ENCODE measurements around the gene CFD.

The CFD gene

DNA sequence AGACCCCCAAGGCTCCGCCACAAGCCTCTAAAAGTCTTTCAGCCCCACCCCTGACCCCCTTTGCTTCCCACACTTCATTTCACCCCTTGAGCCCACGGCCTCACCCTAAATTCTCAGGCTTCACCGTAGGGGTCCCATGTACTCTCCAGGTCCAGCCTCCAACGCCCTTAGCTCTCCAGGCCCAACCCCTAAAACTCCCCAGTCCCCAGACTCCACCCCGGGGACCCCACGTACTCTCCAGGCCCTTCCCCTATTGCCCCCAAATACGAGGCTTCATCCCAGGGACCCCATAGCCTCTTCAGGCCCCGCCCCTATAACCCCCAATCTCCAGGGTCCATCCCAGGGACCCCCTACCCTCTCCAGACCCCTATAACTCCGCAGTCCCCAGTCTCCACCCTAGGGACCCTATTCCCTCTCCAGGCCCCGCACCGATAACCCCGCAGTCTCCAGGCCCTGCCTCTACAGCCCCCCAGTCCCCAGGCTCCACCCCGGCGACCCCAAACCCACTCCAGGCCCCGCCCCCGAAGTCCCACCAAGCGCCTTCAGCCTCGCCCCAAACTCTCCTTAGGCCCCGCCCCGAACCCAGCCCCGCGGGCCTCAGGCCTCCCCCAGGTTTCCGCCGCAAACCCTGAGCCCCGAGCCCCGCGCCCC, 32.9 kb downstream of the CFD start:
- DNase-seq = no peak

DNA sequence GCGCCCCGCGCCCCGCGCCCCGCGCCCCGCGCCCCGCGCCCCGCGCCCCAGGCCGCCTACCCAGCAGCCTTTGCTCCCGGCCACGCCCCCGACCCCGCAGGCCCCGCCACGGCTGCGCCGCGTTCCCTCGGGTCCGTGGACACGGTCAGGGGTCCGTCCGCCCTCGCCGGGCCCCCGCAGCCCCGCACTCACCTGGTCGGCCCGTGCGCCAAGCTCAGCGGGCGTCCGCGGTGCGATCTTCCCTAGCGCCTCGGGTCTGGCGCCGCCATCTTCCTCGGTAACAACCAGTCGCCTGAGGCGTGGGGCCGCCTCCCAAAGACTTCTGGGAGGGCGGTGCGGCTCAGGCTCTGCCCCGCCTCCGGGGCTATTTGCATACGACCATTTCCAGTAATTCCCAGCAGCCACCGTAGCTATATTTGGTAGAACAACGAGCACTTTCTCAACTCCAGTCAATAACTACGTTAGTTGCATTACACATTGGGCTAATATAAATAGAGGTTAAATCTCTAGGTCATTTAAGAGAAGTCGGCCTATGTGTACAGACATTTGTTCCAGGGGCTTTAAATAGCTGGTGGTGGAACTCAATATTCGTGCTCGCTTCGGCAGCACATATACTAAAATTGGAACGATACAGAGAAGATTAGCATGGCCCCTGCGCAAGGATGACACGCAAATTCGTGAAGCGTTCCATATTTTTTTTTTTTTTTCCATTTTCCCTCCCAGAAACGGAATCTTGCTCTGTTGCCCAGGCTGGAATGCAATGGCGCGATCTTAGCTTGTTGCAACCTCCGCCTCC, 33.6 kb downstream of the CFD start, which contains the start of the genes MED16 and RNU6-9:
MED16 (minus strand) TSS at position 294 of the 796 bp plus-strand sequence. CDS start 2,056 bp downstream, outside the sequence.
RNU6-9 (plus strand) TSS at position 591 of the 796 bp plus-strand sequence.
- DNase-seq = peak; percentile 92

DNA sequence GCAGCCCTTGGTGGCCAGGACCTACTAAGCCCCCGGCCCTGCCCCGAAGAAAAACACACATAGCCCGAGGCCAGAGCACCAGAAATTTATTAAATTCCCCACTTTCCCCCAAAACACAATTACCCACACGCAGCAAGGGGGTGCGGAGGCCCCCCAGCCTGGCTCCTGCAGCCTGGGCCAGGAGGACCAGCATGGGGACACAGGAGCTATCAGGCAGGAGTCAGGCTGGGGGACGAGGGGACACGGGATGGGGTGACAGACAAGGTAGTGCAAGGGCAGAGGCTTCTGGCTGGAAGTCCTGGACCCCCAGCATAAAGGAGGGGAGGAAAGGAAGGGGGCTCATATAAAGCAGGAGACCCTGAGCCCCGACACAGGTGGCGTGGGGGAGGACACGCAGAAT, 37.0 kb downstream of the CFD start:
- no peak for DNase-seq

DNA sequence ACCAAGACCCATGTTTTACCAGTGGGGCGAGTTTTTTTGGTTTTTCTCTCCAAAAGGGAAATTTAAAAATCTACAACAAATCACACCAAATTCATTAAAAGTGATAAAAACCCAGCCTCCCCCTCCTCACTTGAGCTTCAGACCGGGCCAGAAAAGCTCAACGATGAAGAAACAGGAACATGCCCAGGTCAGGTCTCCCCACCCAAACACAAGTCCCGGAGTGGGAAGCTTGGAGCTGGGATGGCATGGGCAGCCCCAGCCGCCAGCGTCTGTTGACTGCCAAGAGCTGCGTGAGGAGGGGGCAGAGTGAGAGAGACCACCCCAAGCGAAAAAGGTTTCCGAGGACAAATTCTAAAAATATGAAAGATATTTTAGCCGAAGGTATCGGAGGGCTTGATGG, 37.5 kb downstream of the CFD start:
- no peak for DNase-seq

DNA sequence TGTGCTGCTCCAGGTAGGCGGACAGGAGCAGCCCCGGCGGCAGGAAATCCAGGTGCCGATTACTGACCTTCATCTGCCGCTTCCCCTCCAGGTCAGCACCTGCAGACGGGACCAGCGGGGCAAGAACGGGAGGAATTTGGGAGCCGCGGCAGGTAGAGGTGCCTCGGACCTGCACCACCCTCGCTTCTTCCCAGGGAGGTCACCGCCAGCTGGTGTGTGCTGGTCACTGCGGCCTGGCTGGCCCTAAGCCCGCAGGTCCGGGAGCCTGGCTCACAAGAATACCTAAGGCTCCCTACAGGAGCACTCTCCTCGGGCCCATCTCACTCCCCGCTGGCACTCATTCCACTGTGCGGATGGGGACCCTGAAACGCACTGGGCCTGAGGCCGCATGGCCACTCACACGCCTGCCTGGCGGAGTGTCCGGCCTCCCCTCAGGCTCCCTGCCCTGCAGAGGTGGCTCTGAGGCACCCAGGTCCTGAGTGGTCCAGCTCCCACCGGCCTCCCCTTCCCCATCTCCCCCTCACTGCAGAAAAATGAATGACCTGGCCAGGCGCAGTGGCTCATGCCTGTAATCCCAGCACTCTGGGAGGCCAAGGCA, 38.1 kb downstream of the CFD start:
- no peak for DNase-seq

DNA sequence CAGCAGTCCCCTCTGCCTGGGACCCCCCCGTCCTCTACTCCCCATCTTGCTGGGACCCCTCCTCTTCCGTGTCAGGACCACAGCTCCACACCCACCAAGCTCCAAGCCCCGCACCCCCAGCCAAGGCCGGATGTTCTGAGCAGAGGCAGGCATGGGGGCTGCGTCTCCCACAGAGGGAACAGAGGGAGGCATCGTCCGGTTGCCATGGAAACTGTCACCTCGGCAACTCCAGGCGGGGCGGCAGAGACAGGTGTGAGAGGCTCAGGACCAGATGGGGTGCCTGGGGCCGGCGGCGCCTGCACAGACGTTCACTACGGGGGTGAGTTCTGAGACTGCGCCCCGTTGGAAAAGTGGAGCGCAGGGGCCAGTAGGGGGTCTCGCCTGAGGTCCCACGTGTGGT, 39.2 kb downstream of the CFD start:
- DNase-seq = no peak

DNA sequence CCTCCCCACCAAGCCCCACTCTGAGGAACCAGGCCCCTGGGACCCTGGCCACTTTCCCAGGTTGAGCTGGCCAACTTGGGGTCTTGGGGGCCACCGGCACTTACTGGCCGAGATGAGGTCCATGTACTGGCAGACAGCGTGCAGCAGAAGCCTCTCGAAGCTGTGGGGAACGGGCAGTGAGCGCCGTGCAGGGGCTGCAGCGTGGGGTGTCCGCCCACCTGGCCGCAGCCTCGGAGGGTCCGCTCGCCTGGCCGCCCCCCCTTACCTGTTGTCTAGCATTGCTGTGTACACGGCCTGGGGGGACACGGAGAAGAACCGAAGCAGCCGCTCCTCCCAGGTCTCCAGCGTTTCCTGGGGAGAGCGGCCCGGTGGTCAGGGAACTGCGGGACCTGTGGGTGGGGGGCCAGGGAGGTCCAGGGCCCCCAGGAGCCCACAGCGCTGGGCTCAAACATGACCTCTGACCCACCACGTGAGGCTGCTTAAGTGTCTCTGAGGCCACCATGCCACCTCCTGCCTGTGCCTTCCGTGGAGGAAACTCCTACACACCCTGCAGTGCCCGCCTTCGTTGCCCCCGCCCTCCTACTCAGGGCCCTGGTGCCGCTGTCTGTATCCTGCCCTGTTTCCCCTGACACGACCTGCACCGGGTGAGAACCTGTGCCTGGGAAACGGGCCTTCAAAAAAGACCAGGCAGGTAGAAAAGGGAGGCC, 40.0 kb downstream of the CFD start:
- DNase-seq = no peak

DNA sequence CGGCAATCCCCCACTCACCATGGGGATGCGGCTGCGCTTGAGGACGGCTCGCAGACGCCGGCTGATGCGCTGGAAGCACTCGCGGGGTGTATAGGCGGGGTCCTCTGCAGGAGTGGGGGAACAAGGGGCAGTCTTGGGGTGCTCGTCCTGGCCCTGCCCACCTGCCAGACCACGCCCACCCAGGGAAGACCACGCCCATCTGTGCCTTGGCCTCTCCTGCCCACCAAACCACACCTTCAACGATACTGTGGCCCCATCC, 40.5 kb downstream of the CFD start:
- DNase-seq = no peak

DNA sequence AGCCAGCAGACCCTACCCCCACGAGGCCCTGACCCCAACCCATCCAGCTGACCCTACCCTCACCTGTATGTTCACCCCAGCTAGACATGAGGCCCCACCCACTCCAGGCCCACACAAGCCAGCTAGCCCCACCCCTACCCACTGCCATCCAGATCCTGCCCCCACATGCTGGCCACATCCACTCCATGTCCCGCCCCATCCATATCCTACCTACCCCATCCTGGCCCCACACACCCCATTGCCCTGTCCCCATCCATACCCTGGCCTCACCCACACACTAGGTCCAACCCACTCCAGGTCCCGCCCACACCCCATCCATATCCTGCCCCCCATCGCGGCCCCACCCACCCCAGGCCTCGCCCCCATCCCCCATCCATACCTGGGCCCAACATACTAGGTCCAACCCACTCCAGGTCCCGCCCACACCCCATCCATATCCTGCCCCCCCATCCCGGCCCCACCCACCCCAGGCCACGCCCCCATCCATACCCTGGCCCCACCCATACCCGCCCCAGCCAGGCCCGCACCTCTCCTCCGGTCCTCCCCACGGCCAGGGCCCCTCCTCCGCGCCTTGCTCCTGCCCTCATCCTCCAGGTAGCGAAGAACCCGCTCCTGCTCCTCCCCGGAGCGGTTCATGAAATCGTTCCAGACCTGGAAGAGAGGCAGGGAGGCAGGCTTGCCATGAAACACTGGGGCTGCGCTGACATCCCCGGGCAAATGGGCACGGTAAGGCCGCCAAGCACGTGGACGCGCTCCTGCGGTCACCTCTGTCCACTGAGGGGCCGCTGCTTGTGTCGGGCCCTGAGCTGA, 41.0 kb downstream of the CFD start:
- no peak for DNase-seq

DNA sequence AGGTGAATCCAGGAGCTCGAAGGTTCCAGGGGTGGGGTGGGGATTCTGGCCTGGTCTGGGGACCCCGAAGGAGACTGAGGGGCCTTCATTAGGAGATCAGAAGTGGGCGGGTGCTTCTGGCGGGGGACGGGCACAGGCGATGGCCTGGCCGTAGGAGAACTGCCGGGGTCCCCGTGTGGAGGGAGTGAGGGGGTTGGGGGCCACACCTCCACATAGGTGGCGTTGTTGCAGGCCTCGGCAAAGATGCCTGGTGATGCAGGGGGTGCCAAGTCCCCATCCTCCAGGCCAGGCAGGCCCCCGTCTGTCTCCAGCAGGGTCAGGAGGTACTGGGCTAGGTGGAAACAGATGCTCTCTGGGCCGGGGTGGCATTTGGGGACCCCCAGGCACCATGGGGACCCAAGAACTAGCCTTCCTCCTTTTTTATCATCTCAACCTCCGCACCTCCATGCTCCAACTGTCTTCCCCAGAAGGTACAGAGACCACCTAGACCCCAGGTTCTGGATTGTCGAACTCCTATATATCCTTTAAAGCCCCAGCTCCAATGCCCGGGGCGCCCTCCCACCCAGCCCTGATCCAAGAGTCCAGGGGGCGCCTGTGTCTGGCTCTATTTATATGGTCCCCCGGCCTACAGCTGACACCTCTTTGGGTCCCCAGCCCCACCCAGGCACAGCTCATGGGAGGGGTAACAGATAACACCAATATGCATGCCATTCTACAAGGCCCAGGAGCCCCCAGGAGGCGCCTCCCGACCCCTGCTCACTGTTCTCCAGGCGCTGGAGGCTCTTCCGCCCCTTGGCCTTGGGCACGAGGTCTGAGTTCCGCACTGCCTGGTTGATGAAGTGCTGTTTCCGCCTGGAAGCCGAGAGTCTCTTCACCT, 42.0 kb downstream of the CFD start:
- no peak for DNase-seq

DNA sequence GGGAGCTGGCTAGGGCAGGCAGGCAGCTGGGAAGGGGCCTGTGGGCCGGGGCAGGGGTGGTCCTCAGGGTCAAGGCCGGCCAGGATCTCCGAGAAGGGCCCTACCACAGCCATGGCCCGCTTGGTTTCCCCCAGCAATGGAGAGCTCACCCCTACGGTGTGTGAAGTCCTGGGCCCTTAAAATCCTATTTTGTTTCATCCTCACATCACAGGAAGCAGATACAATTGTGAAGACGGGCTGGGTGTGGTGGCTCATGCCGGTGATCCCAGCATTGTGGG, 42.6 kb downstream of the CFD start:
- no peak for DNase-seq

DNA sequence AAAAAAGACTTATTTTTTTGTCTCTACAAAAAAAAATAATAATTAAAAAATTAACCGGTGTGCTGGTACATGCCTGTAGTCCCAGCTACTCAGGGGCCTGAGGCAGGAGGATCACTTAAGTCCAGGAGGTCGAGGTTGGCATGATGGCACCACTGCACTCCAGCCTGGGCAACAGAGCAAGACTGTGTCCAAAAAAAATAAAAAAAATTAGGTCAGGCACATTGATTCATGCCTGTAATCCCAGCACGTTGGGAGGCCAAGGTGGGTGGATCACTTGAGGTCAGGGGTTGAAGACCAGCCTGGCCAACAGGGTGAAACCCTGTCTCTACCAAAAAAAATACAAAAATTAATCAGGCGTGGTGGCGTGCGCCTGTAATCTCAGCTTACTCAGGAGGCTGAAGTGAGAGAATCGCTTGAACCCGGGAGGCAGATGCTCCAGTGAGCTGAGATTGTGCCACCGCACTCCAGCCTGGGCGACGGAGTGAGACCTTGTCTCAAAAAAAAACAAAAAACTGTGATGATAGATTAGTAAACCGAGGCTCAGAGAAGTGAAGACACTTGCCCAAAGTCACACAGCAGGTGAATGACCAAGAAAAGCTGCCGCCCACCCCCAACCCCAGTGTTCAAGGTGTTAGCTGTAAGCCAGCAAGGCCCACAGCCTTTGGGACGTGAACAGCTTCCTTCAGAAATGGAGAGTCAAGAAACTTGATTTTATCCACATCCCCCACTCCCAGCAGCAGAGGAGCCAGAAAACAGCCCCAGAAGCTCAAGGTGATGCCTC, 43.2 kb downstream of the CFD start:
- DNase-seq = no peak

DNA sequence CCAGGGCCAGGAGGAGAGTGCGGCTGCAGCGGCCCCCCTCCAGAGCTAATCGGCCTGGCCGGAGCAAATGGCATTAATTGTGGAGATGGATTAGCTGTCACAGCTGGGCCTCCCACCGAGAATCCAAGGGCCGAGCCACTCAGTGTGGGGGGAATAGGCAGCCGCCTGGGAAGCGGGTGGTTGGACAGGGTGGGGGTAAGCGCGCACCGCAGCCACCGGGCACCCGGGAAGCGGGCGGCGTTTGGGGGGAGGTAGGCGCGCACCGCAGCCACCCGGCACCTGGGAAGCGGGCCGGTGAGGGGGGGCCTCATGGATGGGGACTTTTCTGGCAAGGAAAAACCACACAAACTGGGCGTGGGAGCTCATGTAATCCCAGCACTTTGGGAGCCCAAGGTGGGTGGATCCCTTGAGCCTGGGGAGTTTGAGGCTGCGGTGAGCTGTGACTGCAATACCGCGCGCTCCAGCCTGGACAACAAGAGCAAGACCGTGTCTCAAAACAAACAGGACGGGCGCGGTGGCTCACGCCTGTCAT, 43.9 kb downstream of the CFD start:
- DNase-seq = no peak

DNA sequence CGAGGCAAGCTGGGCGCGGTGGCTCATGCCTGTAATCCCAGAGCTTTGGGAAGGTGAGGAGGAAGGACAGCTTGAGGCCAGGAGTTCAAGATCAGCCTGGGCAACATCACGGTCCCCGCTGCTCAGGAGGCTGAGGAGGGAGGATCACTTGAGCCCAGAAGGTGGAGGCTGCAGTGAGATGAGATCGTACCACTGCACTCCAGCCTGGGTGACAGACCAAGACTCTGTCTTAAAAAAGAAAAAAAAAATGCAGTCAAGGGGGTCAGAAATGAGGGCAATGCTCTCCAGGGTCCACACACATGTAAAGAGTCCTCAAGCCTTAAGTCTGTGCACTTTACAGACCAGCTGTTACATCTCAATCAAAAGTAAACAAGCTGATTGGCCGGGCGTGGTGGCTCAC, 45.1 kb downstream of the CFD start:
- no peak for DNase-seq

DNA sequence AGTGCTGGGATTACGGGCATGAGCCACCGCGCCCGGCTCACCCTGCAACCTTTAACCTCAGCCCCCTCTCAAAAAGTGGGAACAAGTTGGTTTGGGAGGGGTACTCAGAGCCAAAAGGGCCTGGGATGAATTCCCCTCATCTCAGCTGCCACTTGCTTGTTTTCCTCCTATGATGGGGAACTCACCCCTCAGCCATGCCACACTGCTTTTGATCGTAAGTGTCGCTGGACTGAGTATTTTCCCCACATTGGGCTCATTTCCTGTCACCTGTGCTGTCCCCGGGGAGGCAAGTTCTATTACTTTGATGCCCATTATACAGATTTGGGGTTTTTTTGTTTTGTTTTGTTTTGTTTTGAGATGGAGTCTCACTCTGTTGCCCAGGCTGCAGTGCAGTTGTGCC, 47.0 kb downstream of the CFD start:
- DNase-seq = no peak

DNA sequence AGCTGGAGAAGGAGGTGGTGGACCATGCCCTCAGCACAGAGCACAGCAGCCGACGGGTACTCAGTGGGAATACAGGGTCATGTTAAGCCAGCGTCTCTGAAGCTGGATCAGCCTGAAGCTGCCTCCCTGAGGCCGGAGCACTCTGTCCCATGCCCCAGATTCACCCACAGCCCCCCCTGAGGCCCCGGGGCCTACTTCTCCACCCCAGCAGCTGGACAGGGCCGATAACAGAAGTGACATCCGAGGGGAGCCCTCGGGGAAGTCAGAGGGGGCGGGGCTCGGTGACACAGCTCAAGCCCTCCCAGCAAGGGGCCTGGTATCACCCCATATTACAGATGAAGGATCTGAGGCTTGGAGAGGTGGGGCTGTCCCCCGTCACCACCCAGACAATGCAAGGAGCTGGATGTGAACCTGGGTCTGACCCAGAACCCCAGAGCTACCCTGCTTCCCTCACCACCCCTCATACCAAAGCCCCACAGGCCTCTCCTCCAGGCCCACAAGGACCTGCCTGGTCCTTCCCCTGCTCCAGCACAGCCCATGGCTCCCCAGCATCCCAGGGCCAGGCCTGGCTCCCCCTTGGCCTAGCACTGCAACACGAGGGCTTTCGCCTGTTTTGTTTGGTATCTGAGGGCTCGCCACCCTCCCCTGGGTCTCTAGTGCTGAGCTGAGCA, 47.9 kb downstream of the CFD start:
- DNase-seq = no peak

DNA sequence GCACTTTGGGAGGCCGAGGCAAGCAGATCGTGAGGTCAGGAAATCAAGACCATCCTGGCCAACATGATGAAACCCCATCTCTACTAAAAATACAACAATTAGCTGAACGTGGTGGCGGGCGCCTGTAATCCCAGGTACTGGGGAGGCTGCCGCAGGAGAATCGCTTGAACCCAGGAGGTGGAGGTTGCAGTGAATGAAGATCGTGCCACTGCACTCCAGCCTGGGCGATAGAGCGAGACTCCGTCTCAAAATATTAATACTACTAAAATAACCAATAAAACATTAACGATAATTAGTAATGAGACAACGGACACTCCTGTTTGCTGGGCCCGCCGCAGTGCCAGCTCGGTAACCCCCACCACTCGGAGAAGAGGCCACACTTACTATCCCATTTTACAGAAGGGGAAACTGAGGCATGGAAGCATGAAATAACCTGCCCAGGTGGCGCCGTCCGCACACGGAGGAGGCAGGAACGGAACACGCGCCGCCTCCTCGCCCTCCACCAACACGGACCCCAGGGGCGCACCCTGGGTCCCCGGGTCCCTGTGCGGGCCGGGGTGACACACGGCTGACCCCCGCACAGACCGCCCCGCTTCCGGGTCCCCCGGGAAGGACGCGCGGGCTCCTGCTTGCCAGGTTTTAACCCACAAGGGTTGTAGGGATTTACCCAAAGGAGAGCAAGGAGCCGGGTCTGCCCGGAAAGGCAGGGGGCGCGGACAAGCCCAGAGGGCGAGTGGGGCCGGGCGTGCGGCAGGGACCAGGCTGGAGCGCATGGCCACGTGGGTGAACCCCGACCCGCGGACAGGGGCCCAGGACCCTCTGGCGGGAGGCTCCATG, 52.0 kb downstream of the CFD start:
- no peak for DNase-seq

DNA sequence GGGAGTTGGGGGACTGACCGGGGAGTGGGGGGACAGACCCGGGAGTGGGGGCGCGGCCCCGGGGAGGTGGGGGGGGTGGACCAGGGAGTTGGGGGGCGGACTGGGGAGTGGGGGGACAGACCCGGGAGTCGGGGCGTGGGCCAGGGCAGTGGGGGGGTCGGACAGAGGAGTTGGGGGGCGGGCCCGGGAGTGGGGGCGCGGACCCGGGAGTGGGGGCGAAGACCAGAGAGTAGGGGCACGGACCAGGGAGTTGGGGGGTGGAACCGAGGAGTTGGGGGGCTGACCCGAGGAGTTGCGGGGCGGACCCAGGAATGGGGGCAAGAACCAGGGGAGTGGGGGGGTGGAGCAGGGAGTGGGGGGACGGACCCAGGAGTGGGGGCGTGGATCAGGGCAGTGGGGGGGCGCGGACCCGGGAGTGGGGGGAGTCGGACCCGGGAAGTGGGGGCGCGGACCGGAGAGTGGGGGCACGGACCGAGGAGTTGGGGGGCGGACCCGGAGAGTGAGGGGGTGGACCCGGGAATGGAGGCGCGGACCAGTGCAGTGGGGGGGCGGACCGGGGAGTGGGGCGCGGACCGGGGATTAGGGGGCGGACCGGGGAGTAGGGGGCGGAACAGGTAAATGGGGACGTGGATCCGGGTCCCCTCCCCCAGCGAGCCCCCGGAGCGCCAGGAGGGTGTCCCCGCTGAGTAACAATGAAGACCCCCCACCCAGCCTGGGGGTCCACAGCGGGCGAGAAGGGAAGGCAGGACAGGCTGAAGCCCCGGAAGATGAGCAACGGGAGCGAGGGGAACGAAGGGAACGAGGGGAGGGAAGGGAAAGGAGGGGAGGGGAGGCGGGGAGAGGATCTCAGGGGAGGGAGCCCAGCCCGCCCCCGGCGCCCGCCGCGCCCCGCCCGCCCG, 53.0 kb downstream of the CFD start:
- no peak for DNase-seq
